Hepatocyte (in vitro differentiated cells): Measurements from ENCODE around the gene HBQ1.
"Not testable (repeated sequence)": the region's sequence is repeated elsewhere in the genome, so short reads cannot be mapped to it uniquely, and the experiment has no call there.

Experiments
- CTCF ChIP-seq: fragments of 200-600 bp; sonication (generic); IDR thresholded peaks from 2 replicates; pipeline ENCODE4 v1.5.1; 2016; ENCODE audit warnings: antibody characterized with exemption, mild to moderate bottlenecking; ENCODE audit not compliant: poor library complexity
- EZH2 ChIP-seq: fragments of 200-600 bp; sonication (generic); IDR thresholded peaks from 2 replicates; pipeline ENCODE4 v1.6.1; 2016; ENCODE audit warnings: antibody characterized with exemption, mild to moderate bottlenecking, borderline replicate concordance
- EZH2phosphoT487 ChIP-seq: fragments of 200-600 bp; sonication (generic); IDR thresholded peaks from one replicate; pipeline ENCODE4 v1.6.1; 2018; ENCODE audit warnings: antibody characterized with exemption, mild to moderate bottlenecking, low read depth, moderate library complexity; ENCODE audit not compliant: unreplicated experiment, severe bottlenecking

- TF ChIP-seq CTCF, EZH2, EZH2phosphoT487: not testable (repeated sequence)
Observed at GRCh38 chr16:164134-164823, 16.0 kb upstream of the HBQ1 start.
